Mesodermal cell (in vitro differentiated cells): ENCODE measurements around the gene USP37.

Source experiments
- H3K27ac ChIP-seq: 2 replicates; pipeline ENCODE4 v1.7.0; 2013; ENCODE audit warnings: mild to moderate bottlenecking, low read depth, low read length, moderate library complexity; ENCODE audit not compliant: severe bottlenecking
- H3K36me3 ChIP-seq: 2 replicates; pipeline ENCODE4 v1.7.1; 2013; ENCODE audit warnings: mild to moderate bottlenecking, low read length, moderate library complexity; ENCODE audit not compliant: control insufficient read depth, insufficient read depth
- H3K4me1 ChIP-seq: one replicate; pipeline ENCODE4 v1.7.1; 2013; ENCODE audit warnings: mild to moderate bottlenecking, low read length; ENCODE audit not compliant: insufficient read depth, control insufficient read depth, poor library complexity, severe bottlenecking
- H3K4me3 ChIP-seq: 2 replicates; pipeline ENCODE4 v1.7.0; 2013; ENCODE audit warnings: low read length, control low read depth, mild to moderate bottlenecking; ENCODE audit not compliant: insufficient read depth, poor library complexity, severe bottlenecking; ENCODE audit errors: extremely low read depth
- H3K9me3 ChIP-seq: 2 replicates; pipeline ENCODE4 v1.7.1; 2013; ENCODE audit warnings: mild to moderate bottlenecking, low read length, moderate library complexity; ENCODE audit not compliant: control insufficient read depth
- WGBS, 2 experiments: methylation state at CpG; one replicate each; pipeline ENCODE4 v1.1.5; 2013; ENCODE audit warnings: missing lambda C conversion rate in 2 of 2; ENCODE audit not compliant: insufficient coverage in 2 of 2; 5-methylcytosine and 5-hydroxymethylcytosine counted together

The USP37 gene

DNA sequence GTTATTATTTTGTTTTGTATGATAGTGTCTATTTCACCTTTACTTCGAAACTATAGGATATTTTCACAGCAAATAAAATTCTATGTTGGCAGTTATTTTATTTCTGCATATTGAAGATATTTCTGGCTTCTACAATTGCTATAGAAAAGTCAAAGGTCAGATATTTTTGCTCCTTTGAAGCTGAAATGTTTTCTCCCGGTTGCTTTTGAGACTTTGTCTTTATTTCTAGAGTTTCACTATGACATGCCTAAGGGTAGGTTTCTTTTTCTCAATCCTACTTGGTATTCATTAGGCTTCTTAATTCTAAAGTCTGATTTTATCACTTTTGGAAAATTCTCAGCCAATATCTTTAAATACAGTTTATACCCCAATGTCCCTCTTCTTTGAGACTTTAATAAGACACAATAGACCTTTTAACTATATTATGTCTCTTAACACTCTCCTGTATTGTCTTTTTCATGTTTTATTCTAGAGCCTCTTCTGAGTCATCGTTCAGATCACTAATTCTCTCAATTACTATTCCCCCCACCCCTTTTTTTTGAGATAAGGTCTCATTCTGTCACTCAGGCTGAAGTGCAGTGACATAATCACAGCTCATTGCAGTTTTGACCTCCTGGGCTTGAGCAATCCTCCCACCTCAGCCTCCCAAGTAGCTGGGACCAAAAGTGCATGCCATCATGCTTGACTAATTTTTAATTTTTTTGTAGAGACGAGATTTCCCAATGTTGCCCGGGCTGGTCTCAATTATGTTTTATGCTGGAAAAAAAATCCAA lies 50.5 kb downstream of the USP37 start:
- 89 to 100% methylated on average over 1 to 3 of the region's 5 CpGs for WGBS, 2 experiments
- no peak overlapping the region for H3K27ac ChIP-seq

GRCh38 chr2:218516614-218517013 lies 51.5 kb downstream of the USP37 start:
- no peaks in the 10 kb centered on the region for H3K4me1 ChIP-seq

More for the DNA sequence above, 50.5 kb downstream of the USP37 start:
- no peaks in the 10 kb centered on the region for H3K4me1 ChIP-seq
- no peak overlapping the region for H3K4me3 ChIP-seq
- peaks cover 13% of the 10 kb centered on the region for H3K36me3 ChIP-seq
- H3K9me3 ChIP-seq, result no peaks in the 10 kb centered on the region

DNA sequence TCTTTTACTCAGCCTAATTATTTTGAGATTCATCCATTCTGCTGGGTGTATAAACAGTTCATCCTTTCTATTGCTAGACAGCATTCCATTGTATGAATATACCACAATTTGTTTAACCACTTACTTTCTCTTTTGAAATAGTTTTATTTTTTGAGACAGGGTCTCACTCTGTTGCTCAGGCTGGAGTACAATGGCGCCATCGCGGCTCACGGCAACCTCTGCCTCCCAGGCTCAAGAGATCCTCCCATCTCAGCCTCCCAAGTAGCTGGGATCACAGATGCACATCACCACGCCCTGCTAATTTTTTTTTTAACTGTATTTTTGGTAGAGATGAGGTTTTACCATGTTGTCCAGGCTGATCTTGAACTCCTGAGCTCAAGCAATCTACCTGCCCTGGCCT lies 54.5 kb downstream of the USP37 start:
- H3K27ac ChIP-seq, result no peak overlapping the region
- peaks cover 15% of the 10 kb centered on the region for H3K36me3 ChIP-seq
- no peaks in the 10 kb centered on the region for H3K9me3 ChIP-seq
- no peak overlapping the region for H3K4me3 ChIP-seq
- H3K4me1 ChIP-seq, result no peaks in the 10 kb centered on the region
- WGBS, 2 experiments, result 98 to 100% methylated on average over 2 to 5 of the region's 5 CpGs

More at GRCh38 chr2:218516614-218517013, 51.5 kb downstream of the USP37 start:
- H3K36me3 ChIP-seq, result peaks cover 8% of the 10 kb centered on the region
- no peak overlapping the region for H3K4me3 ChIP-seq
- H3K9me3 ChIP-seq, result no peaks in the 10 kb centered on the region
- H3K27ac ChIP-seq, result no peak overlapping the region
- WGBS, 2 experiments, result no CpG with 5 or more reads among the region's 1 CpG

DNA sequence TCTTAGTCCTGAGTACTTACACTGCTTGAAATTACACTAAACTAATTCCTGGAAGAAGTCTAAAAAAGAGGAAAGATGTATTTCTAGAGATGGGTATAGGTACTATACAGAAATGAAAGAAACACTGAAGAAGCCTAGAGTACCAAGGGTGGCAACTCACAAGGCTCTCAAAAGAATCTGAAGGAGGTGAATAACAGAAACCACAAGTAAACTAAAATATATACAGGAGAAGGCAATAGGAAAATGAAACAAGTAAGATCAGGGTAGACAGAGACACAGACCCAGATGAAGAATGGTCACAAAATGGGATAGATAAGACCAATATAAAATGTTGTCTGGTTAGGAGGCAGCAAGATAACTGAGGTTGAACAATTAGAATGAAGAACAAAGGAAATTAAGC lies 59.9 kb downstream of the USP37 start:
- no peaks in the 10 kb centered on the region for H3K4me1 ChIP-seq
- no peaks in the 10 kb centered on the region for H3K9me3 ChIP-seq
- peaks cover 49% of the 10 kb centered on the region for H3K36me3 ChIP-seq
- H3K27ac ChIP-seq, result no peak overlapping the region
- no peak overlapping the region for H3K4me3 ChIP-seq

GRCh38 chr2:218505754-218506371 lies 62.3 kb downstream of the USP37 start:
- H3K27ac ChIP-seq, result no peak overlapping the region
- peaks cover 46% of the 10 kb centered on the region for H3K36me3 ChIP-seq
- H3K9me3 ChIP-seq, result no peaks in the 10 kb centered on the region
- no peak overlapping the region for H3K4me3 ChIP-seq
- WGBS, 2 experiments, result 95 to 100% methylated on average over 1 to 3 of the region's 6 CpGs
- no peaks in the 10 kb centered on the region for H3K4me1 ChIP-seq

DNA sequence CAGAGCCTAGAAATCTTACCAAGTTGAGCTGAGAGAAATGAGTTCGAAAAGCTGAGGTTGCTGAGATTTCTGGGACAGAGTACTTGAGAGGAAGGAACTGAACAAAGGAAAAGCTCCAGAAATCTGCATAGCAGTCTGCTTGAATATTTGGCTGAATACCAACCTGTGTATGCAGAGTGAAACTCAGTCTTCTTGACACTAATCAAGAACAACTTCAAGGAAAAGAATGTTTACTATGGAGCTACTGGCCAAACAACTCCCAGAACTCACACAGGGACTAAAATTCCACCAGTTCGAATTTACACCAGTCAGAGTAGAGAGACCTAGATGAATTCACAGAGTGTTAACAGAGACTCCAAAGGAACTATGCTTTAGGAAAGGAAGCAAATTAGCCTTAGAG lies 66.5 kb downstream of the USP37 start:
- H3K4me1 ChIP-seq, result no peaks in the 10 kb centered on the region
- WGBS, 2 experiments, result 75 to 100% methylated on average over 1 of the region's 2 CpGs
- no peak overlapping the region for H3K4me3 ChIP-seq
- peaks cover 30% of the 10 kb centered on the region for H3K36me3 ChIP-seq
- peak overlapping the region; percentile 32 for H3K27ac ChIP-seq
- H3K9me3 ChIP-seq, result no peaks in the 10 kb centered on the region

DNA sequence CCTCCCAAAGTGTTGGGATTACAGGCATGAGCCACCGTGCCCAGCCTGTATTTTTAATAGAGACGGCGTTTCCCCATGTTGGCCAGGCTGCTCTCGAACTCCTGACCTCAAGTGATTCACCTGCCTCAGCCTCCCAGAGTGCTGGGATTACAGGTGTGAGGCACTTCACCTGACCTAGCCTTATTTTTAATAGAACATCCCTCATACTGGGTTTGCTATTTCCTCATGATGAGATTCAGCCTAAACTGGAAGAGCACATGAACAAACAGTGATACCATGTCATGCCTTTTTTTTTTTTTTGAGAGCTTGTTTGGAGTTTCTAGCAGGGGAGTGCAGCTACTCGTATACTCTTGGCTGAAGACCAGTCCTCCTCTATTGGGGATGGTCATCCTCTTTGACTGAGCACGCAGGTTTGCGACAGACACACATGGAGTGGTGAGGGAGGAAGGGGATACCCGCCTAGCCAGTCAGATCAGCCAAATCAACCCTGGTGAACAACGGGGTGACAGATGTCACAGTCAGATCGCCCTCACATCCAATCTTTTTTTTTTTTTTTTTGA lies 67.6 kb downstream of the USP37 start:
- H3K4me1 ChIP-seq, result no peaks in the 10 kb centered on the region
- peaks cover 32% of the 10 kb centered on the region for H3K36me3 ChIP-seq
- WGBS, 2 experiments, result 97 to 98% methylated on average over 5 to 7 of the region's 10 CpGs
- no peaks in the 10 kb centered on the region for H3K9me3 ChIP-seq
- no peak overlapping the region for H3K27ac ChIP-seq
- no peak overlapping the region for H3K4me3 ChIP-seq

GRCh38 chr2:218485986-218486667 lies 82.0 kb downstream of the USP37 start:
- Histone ChIP-seq H3K4me3 (no peak overlapping the region), H3K36me3 (peaks cover 68% of the 10 kb centered on the region), H3K4me1 (no peaks in the 10 kb centered on the region), H3K27ac (no peak overlapping the region), H3K9me3 (no peaks in the 10 kb centered on the region)
- 100% methylated on average over 2 of the region's 7 CpGs for WGBS, 2 experiments

DNA sequence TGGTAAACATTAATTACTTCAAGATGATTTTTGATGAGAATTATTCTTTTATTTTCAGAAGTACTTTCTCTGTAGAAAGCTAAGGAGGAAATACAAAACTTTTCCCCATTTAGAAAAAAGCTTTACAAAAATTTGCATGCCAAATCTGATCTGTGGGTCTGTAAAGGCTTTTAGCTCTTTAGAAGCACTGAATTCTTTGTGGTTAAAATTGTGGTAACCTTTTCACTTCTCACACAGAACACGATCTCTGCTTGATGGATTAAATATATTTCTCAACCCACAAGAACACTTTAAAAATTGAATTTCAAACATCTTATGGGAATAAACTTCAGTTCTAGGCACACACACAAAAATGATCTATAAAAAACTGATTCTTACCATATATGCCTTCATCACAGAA lies 85.5 kb downstream of the USP37 start:
- Histone ChIP-seq H3K36me3 (peaks cover 46% of the 10 kb centered on the region), H3K4me3 (no peak overlapping the region), H3K9me3 (no peaks in the 10 kb centered on the region), H3K27ac (no peak overlapping the region), H3K4me1 (no peaks in the 10 kb centered on the region)
- no CpG with 5 or more reads among the region's 1 CpG for WGBS, 2 experiments

GRCh38 chr2:218479595-218479994 lies 88.6 kb downstream of the USP37 start:
- no peak overlapping the region for H3K27ac ChIP-seq
- peaks cover 44% of the 10 kb centered on the region for H3K36me3 ChIP-seq
- H3K4me1 ChIP-seq, result no peaks in the 10 kb centered on the region
- H3K9me3 ChIP-seq, result no peaks in the 10 kb centered on the region
- no peak overlapping the region for H3K4me3 ChIP-seq
- WGBS, 2 experiments, result 100% methylated on average over 2 of the region's 2 CpGs
